Activated CD8-positive, alpha-beta memory T cell treated with anti-CD3 and anti-CD28 coated beads, Interleukin-2, amount 50 U/mL, for 4 hours (primary cell): ENCODE measurements around the gene ICAM1.

Experiments used
- DNase-seq: peaks from one replicate; pipeline ENCODE4 v3.0.0-alpha.2; 2020

The ICAM1 gene

GRCh38 chr19:10295305-10295846, 24.5 kb downstream of the ICAM1 start:
- peak; percentile 65 for DNase-seq

GRCh38 chr19:10295847-10296591, 25.1 kb downstream of the ICAM1 start:
- DNase-seq: no peak

DNA sequence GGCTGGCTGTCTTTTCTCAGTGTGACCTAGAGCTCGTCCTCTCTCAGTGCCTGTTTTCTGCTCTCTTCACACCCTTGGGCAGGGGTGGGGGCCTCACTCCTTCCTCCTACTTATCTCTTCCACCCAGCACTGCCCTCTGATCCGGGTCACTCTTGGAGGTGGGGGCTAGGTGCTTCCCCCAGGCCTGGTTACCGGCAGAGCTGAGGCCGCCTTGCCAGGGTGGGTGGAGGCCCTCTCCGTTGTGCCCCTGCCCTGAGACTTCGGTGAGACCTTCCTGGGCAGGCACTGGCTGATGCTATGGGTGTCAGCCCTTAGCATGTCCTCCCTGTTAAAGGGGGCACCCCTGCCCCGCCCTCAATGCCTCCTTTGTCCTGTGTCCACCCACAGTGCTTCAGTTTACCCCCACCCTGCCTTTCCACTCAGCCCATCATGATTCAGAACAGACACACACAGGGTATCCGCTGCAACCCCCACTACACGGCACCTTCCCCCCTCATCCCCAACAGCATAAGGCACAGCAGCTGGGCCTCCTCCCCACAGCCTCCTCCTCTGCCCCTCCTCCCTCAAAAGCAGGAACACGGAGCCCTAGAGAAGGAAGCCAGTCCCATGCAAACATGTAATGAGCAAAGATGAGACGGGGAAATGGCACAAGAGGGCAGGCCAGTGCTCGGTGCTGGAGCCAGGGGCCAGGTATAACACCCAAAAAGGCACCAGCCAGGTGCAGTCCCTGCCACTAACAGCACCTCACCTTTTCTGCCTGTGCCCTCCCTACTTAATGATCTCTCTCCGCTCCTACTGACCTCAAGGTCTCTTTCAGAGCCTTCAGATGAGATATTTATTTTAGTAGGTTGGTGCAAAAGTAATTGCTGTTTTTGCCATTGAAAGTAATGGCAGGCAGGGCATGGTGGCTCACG, 28.9 kb downstream of the ICAM1 start:
- no peak for DNase-seq

- DNase-seq: no peak
These were observed 34.4 kb downstream of the ICAM1 start for GRCh38 chr19:10305139-10305806.

DNA sequence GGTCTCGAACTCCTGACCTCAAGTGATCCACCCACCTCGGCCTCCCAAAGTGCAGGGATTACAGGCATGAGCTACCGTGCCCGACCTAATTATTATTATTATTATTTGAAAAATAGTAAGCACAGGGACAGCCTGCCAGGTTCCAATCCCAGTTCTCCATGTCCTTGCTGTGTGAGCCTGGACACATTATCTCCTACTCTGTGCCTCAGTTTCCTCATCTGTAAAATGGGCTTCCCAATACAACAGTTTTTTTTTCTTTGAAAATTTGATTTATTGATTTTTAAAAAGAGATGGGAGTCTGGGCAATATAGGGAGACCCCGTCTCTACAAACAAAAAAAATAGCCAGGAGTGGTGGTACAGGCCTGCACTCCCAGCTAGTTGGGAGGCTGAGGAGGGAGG, 35.4 kb downstream of the ICAM1 start:
- DNase-seq: no peak

- DNase-seq: no peak
These were observed 38.5 kb downstream of the ICAM1 start, which contains the start of gene ZGLP1 for GRCh38 chr19:10309423-10309822. TSS of gene ZGLP1 (minus strand) at chr19:10309815.

DNA sequence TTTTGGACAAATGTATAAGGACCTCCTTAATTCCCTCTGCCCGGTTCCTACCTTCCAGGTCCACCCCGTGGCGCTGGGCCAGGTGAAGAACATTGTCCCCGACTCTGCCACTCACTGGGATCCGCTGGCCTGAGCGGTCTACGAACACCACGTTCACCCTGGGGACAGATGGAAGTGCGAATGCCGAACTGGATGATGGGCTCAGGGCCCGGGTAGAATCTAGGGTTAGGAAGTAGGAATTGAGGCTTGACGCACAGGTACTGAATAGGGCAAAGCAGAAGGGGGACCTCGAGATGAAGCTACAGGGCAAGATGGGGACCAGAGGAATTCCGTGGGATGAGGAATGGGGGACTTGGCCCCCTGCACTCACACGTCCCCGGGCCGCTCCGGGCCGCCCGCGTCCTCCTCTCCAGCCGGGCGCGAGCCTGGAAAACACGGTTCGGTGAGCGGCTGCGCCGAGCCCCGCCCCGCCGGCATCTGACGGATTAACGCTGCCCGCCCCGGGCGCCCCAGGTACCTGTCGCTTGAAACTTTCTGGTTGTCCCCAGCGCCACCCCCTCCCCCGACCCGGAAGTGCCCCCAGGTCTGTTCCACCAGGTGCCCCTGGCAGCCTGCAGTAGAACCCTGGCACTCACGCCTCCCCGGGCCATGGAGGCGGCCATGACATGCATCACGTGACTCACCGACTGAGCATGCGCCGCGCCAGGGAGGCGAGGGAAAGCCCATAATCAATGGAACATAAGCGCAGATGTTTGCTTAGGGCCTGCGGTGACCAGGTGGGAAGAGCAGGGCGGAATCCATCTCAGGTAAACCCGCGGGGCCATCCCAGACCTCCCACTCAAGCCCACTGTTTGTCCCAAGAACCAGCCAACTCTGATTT, 44.7 kb downstream of the ICAM1 start, which contains the start of gene FDX2:
Gene FDX2, minus strand, starts transcription at position 681 of the 880 bp plus-strand sequence. Its CDS starts 19 bp downstream, at position 662.
- DNase-seq: peak; percentile 93

DNA sequence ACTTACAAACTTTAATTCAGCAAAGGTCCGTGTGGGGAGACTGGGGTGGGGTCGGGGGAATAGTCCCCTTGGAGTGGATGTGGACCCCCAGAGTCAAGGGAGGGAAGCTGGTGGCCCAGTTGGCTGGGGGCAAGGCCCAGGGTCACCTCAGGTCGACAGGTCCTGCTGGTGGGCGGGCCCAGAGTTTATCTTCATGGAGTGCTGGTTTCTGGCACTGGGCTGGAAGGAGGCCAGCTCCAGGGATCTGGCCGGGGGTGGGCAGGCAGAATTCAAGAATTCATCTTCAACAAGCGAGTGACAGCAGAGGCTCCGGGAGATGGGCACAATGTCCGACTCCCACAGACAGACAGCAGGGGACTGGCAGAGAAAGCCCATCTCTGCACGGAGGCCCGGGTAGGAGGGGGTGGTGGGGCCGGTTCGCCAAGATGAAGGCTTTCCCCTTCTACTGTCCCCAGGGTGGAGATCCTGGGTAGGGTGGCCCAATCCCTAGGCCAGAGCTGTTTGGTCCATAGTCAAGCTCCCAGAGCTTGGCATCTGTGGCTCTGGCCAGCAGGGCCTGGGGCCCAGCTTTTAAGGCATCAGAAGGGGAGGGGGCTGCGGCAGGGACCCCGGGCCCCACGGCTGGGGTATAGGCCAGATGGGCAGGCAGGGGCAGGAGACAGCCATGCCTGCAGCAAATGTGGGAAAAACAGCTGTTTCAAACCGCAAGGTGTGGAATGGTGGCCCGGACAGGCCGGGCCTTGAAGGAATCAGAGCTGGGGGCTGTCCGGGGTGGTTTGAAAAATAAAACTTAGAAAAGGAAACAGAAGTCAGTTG, 45.5 kb downstream of the ICAM1 start:
- no peak for DNase-seq

DNA sequence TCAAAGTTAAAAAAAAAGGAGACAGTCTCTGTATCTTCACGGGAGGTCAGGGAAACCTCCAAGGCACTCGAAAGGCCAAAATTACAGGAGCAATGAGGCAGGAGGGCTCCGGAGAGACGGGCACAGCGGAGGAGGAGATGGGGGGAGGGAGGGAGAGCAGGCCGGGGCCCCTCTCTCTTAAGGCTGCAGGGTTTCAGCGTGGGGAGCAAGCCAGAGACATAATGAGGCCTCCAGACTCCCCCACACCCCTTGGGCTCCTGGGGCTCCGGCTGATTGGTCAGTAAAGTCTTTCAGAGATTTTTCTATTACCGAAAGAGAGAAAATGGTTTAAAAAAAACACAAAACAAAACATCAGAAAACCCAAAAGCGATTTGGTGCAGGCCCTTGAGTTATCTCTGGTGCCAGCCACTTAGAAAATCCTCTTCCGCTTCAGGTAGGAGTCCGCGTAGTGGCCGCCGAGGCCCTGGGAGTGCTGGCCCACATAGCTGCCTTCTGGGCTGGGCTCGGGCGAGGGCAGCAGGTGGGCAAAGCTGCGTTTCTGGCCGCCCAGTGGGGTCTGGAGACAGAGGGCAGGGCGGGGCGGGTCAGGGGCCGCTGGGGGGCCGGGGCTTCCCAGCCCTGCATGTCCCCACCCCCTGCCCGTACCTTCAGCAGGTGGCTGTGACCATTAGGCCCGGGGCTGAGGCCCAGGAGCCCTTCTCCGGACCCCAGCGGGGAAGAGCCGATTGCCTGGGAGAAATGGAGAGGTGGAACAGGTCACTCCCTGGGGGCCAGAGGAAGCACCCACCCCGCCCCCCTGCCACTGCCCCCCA, 46.3 kb downstream of the ICAM1 start:
- DNase-seq: no peak

GRCh38 chr19:10317857-10318462, 47.0 kb downstream of the ICAM1 start:
- DNase-seq: no peak

GRCh38 chr19:10318807-10319682, 48.1 kb downstream of the ICAM1 start:
- DNase-seq: no peak

GRCh38 chr19:10320602-10321416, 49.9 kb downstream of the ICAM1 start:
- DNase-seq: no peak

DNA sequence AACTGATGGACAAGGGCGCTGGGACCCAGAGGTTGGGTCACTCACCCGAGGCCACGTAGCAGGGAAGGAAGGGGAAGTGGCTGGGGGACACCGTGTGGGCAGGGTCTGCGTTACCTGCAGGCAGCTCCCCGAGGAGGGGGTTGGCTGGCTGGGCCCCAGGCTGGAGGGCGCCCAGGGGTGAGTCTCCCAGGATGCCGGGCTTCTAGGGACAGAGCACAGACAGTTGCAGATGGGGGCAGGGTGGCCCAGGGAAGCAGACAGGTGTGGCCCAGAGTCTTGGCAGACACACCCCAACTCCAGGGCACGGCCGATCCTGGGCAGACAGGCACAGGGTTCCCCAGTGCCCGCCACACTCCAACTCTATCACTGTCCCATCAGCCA, 50.5 kb downstream of the ICAM1 start:
- no peak for DNase-seq

DNA sequence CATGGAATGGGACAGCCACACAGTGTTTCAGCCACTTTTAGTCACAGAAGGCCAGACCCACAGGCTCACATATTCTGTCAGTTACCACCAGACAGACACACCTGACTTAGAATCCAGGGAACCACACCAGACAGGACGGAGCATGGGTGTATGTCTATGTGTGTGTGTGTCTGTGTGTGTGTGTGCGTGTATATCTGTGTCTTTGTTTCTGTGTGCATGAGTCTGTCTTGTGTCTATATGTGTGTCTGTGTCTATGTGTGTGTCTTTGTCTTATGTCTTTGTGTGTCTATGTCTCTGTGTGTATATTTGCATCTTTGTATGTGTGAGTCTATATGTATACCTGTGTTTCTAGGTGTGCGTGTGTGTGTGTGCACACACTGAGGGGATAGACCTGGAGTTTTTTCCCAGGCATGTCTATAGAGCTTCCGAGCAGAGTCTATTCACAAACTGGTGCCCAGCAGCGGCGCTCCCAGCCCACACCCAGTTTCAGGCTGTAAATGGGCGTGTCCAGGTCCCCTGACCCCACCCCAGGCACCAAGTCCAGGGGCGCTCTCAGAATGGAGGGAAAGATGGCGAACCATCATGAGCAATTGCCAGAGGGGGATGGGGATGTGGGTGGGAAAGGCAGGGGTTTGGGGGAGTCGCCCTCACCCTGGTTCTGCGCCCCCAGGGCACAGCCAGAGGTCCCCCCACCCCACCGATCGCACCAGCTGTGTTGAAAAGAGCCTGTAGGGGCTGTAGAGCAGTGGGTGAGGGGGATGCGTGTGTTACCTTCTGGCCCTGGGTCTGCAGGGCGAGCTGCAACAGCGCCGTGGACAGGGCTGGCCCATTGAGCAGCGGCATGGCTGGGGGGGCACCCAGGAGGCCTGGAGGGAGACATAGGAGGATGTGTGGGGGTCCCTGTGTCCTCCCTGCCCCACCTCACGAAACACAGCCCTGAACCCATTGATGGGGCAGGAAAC, 51.2 kb downstream of the ICAM1 start:
- DNase-seq: no peak

DNA sequence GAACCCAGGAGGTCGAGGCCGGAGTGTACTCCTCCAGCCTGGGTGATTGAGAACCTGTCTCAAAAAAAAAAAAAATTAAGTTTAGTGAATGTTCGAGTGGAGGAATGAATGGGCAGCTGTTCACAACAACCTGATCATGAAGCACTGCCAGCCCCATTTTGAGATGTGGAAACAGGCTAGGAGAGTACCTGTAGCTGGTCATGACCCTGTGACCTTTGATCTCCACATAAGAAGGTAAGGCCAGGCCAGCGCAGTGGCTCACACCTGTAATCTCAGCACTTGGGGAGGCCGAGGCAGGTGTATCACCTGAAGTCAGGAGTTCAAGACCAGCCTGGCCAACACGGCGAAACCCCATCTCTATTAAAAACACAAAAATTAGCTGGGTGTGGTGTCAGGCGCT, 54.8 kb downstream of the ICAM1 start:
- no peak for DNase-seq

GRCh38 chr19:10327793-10328192, 56.9 kb downstream of the ICAM1 start:
- DNase-seq: no peak
